Endothelial cell of umbilical vein (primary cell): ENCODE results near the gene SHKBP1.

Experiments
- EZH2 ChIP-seq: IDR thresholded peaks from 2 replicates; pipeline ENCODE4 v1.6.1; 2012; ENCODE audit warnings: borderline replicate concordance, low read depth, mild to moderate bottlenecking, moderate library complexity, low read length, inconsistent platforms; ENCODE audit not compliant: severe bottlenecking
- FOS ChIP-seq: IDR thresholded peaks from 2 replicates; pipeline ENCODE4 v1.6.1; 2011; ENCODE audit warnings: mild to moderate bottlenecking, low read length, moderate library complexity, borderline replicate concordance; ENCODE audit not compliant: insufficient read depth
- JUN ChIP-seq: IDR thresholded peaks from 2 replicates; pipeline ENCODE4 v1.6.1; 2011; ENCODE audit warnings: borderline replicate concordance, low read depth; ENCODE audit not compliant: insufficient read length, insufficient read depth
- MYC ChIP-seq: IDR thresholded peaks from one replicate; pipeline ENCODE4 v1.6.1; 2011; ENCODE audit warnings: mild to moderate bottlenecking, low read depth, low read length
- POLR2A ChIP-seq: IDR thresholded peaks from 2 replicates; pipeline ENCODE4 v1.6.1; 2012; ENCODE audit warnings: low read depth, mild to moderate bottlenecking, control low read depth, low read length
- POLR2AphosphoS5 ChIP-seq: IDR thresholded peaks from 2 replicates; pipeline ENCODE4 v1.6.1; 2012; ENCODE audit warnings: low read depth, mild to moderate bottlenecking, control low read depth, low read length, moderate library complexity; ENCODE audit not compliant: insufficient read depth
- TF ChIP-seq, protein P1 (sequence below), 2 donors: IDR thresholded peaks; 1 replicate in 1 of 2; 2 replicates in 1 of 2; pipeline ENCODE4 v1.5.1; 2011; ENCODE audit warnings: low read length in 2 of 2, mild to moderate bottlenecking in 2 of 2, moderate library complexity in 2 of 2, control low read depth in 1 of 2, inconsistent platforms in 1 of 2, low read depth in 1 of 2; ENCODE audit not compliant: insufficient read depth in 1 of 2; ENCODE audit errors: extremely low read depth in 1 of 2
- TF ChIP-seq, protein P2 (sequence below): IDR thresholded peaks from 2 replicates; pipeline ENCODE4 v1.6.1; 2011; ENCODE audit not compliant: insufficient read depth, insufficient read length

DNA sequence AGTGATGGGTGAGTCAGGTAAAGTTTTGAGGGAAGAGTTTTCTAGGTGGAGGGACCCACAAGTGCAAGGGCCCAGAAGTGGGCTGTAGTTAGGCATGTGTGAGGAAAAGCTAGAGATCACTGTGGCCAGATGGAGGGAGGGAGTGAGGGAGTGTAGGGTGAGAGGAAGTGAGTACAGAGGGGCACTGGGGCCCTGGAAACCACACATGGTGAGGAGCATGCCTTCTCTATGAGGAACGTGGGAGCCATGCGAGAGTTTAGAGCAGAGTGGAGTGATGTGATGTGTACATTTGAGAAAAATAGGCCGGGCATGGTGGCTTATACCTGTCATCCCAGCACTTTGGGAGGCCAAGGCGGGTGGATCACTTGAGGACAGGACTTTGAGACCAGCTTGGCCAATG lies 14.7 kb upstream of the SHKBP1 start:
- no peak for TF ChIP-seq EZH2
- TF ChIP-seq POLR2AphosphoS5: no peak
- TF ChIP-seq, protein P1, sequence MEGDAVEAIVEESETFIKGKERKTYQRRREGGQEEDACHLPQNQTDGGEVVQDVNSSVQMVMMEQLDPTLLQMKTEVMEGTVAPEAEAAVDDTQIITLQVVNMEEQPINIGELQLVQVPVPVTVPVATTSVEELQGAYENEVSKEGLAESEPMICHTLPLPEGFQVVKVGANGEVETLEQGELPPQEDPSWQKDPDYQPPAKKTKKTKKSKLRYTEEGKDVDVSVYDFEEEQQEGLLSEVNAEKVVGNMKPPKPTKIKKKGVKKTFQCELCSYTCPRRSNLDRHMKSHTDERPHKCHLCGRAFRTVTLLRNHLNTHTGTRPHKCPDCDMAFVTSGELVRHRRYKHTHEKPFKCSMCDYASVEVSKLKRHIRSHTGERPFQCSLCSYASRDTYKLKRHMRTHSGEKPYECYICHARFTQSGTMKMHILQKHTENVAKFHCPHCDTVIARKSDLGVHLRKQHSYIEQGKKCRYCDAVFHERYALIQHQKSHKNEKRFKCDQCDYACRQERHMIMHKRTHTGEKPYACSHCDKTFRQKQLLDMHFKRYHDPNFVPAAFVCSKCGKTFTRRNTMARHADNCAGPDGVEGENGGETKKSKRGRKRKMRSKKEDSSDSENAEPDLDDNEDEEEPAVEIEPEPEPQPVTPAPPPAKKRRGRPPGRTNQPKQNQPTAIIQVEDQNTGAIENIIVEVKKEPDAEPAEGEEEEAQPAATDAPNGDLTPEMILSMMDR (IDR thresholded peaks at IDR 0.05; ENCODE audit: extremely low read depth in 1 of 2, insufficient read depth in 1 of 2, low read depth in 1 of 2, low read length in 2 of 2): no peak
- TF ChIP-seq POLR2A: no peak
- TF ChIP-seq JUN: no peak
- TF ChIP-seq FOS: no peak
- TF ChIP-seq, protein P2, sequence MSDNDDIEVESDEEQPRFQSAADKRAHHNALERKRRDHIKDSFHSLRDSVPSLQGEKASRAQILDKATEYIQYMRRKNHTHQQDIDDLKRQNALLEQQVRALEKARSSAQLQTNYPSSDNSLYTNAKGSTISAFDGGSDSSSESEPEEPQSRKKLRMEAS: no peak
- TF ChIP-seq MYC: no peak
